ENCODE measurements around the gene OSBP. TPM values are rescaled to one million over a fixed set of nuclear protein-coding genes. Genes with fewer than 3 reads are reported as not detected.

OSBP gene
- total RNA-seq, 1 experiment from 2014 or later: 36.3 TPM

DNA sequence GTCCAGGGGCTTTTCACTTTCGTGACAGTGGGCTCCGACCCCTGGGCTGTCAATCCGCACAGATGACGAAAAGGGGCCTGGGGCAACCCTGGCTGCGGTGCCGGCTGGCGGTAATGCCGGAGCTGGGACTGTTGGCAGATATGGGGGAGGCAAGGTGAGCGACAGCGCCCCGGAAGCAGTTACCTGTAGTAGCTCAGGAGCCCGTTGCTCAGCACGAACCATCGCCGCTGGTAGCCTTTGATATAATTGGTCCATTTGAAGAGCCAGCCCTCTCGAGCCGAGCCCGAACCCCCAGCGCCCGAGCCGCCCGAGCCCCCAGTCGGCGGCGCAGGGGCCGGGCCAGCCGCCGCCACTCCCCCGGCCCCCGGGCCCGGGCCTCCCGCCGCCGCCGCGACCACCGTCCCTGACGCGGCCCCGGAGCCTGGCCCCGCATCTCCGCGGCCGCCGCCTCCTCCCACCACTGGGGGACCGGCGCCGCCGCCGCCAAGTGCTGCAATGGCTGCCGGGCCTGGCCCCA lies 396 bp downstream of the OSBP start:
- Histone ChIP-seq H2AFZ (ENCODE audit: low read length) (peak overlapping the region; percentile 66), H3K9me3 (ENCODE audit: low read length) (no peaks in the 10 kb centered on the region), H3K4me1 (ENCODE audit: insufficient read depth, low read length) (peaks cover 39% of the 10 kb centered on the region), H3K4me3 (ENCODE audit: low read length) (peak overlapping the region; percentile 95), H3K9ac (ENCODE audit: low read length) (peak overlapping the region; percentile 78), H4K20me1 (ENCODE audit: low read length) (peaks cover 33% of the 10 kb centered on the region), H3K27me3 (ENCODE audit: low read length) (no peaks in the 10 kb centered on the region), H3K79me2 (ENCODE audit: low read length) (peaks cover 49% of the 10 kb centered on the region), H3K27ac (ENCODE audit: low read length) (0 out of 2 replicates have a peak overlapping the region, but pooled peaks have one; percentile 7), H3K9me2 (replicated peaks; ENCODE audit: low read length) (no peaks in the 10 kb centered on the region), H3F3A (ENCODE audit: low read length, unreplicated experiment) (no peaks in the 10 kb centered on the region), H3K4me2 (ENCODE audit: low read length) (peak overlapping the region; percentile 100), H3K36me3 (ENCODE audit: low read depth, low read length) (peaks cover 9% of the 10 kb centered on the region; the same call in 1 of the 2 replicates)
- POLR2A ChIA-PET (ENCODE audit: unreplicated experiment): interaction anchor here (0.6 kb wide), 1 partner anchor 82 kb away, joined by 3 read pairs; no protein-coding TSS in a partner anchor
- CTCF ChIA-PET: interaction anchor here (1.5 kb wide), 1 partner anchor 54 kb away, joined by 8 read pairs; the partner anchor contains the start of gene PATL1
- TF ChIP-seq, protein P1, sequence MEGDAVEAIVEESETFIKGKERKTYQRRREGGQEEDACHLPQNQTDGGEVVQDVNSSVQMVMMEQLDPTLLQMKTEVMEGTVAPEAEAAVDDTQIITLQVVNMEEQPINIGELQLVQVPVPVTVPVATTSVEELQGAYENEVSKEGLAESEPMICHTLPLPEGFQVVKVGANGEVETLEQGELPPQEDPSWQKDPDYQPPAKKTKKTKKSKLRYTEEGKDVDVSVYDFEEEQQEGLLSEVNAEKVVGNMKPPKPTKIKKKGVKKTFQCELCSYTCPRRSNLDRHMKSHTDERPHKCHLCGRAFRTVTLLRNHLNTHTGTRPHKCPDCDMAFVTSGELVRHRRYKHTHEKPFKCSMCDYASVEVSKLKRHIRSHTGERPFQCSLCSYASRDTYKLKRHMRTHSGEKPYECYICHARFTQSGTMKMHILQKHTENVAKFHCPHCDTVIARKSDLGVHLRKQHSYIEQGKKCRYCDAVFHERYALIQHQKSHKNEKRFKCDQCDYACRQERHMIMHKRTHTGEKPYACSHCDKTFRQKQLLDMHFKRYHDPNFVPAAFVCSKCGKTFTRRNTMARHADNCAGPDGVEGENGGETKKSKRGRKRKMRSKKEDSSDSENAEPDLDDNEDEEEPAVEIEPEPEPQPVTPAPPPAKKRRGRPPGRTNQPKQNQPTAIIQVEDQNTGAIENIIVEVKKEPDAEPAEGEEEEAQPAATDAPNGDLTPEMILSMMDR (conservative IDR thresholded peaks at IDR 0.05; ENCODE audit: low read depth, low read length): no peak
- TF ChIP-seq EZH2phosphoT487 (IDR thresholded peaks at IDR 0.05; ENCODE audit: borderline replicate concordance, low read length) (no peak), EZH2 (IDR thresholded peaks at IDR 0.05; ENCODE audit: low read length, unreplicated experiment) (no peak)
- ATAC-seq: peak; percentile 13
- DNase-seq: peak; percentile 57
- intact Hi-C loops (cut with micrococcal nuclease): loop anchor here (1.0 to 2.0 kb wide), 3 partner anchors 54 to 65 kb away; partner anchors contain the start of gene PATL1
- BruUV-seq (replicated peaks): no TSS peak

DNA sequence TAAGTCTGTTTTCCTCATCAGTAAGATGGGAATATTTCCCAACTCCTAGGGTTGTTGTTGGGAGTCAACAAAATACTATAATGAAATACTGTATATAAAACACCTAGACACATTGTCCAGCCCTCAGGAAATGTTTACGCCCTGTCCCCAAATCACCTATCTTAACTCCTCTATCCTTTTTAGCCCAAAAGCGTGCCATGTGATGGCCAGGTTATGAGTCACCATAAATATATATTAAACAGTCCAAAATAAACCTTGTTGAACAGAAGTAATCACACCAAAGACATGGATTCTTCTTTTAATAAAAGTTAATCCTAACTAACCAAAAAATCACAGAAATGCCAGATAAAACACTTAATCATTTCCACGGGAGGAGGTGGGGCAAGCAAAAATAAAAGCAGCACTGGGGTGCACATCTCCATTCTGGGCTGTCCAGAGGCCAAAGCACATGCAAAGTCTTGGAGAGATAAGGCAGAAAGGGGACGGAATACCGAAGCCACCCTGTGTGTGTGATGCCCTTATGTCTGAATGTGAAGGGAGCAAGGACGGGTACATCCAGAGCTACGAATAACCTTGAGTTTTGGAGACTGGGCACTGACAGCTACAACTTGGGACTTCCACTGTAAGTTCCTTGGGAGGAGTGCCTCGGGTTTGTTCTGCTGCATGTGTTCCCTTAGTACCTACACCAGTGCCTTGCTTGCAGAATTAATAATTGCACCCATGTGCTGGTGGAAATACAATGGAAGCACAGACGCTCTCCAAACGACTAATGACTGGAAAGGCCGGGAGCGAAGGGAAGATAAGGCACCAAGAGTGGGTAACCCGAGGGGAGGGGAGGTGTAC lies 1.1 kb downstream of the OSBP start:
- H3K27ac ChIP-seq (ENCODE audit: low read length): 0 out of 2 replicates have a peak overlapping the region, but pooled peaks have one; percentile 7
- no peak for ATAC-seq
- peak overlapping the region; percentile 78 for H3K9ac ChIP-seq (ENCODE audit: low read length)
- H3K27me3 ChIP-seq (ENCODE audit: low read length): no peaks in the 10 kb centered on the region
- H4K20me1 ChIP-seq (ENCODE audit: low read length): peaks cover 33% of the 10 kb centered on the region
- intact Hi-C loops (cut with micrococcal nuclease): loop anchor here (1.0 to 2.0 kb wide), 3 partner anchors 53 to 64 kb away; partner anchors contain the start of gene PATL1
- peaks cover 15% of the 10 kb centered on the region for H3K36me3 ChIP-seq (ENCODE audit: low read depth, low read length)
- H3K4me1 ChIP-seq (ENCODE audit: insufficient read depth, low read length): peaks cover 39% of the 10 kb centered on the region
- CTCF ChIA-PET: no interaction called here
- POLR2A ChIA-PET (ENCODE audit: unreplicated experiment): interaction anchor here (0.6 kb wide), 1 partner anchor 83 kb away, joined by 3 read pairs; no protein-coding TSS in a partner anchor
- TSS peak; percentile 45 for BruUV-seq (replicated peaks)
- no peaks in the 10 kb centered on the region for H3F3A ChIP-seq (ENCODE audit: low read length, unreplicated experiment)
- H3K4me3 ChIP-seq (ENCODE audit: low read length): peak overlapping the region; percentile 95
- DNase-seq: peak; percentile 38
- H3K9me2 ChIP-seq (replicated peaks; ENCODE audit: low read length): no peaks in the 10 kb centered on the region
- H3K9me3 ChIP-seq (ENCODE audit: low read length): no peaks in the 10 kb centered on the region
- peak overlapping the region; percentile 63; the same call in 1 of the 2 replicates for H2AFZ ChIP-seq (ENCODE audit: low read length)
- H3K79me2 ChIP-seq (ENCODE audit: low read length): peaks cover 50% of the 10 kb centered on the region
- TF ChIP-seq EZH2 (IDR thresholded peaks at IDR 0.05; ENCODE audit: low read length, unreplicated experiment) (no peak), EZH2phosphoT487 (IDR thresholded peaks at IDR 0.05; ENCODE audit: borderline replicate concordance, low read length) (no peak)
- TF ChIP-seq, protein P1 (conservative IDR thresholded peaks at IDR 0.05; ENCODE audit: low read depth, low read length): no peak
- peak overlapping the region; percentile 100 for H3K4me2 ChIP-seq (ENCODE audit: low read length)
